ENCODE data around the gene STIP1. TPM values are rescaled to one million over a fixed set of nuclear protein-coding genes. Genes with fewer than 3 reads are reported as not detected.
"Not testable (repeated sequence)": the region's sequence is repeated elsewhere in the genome, so short reads cannot be mapped to it uniquely, and the experiment has no call there.

The STIP1 gene
- total RNA-seq, 1 experiment from 2014 or later, result 154 TPM

DNA sequence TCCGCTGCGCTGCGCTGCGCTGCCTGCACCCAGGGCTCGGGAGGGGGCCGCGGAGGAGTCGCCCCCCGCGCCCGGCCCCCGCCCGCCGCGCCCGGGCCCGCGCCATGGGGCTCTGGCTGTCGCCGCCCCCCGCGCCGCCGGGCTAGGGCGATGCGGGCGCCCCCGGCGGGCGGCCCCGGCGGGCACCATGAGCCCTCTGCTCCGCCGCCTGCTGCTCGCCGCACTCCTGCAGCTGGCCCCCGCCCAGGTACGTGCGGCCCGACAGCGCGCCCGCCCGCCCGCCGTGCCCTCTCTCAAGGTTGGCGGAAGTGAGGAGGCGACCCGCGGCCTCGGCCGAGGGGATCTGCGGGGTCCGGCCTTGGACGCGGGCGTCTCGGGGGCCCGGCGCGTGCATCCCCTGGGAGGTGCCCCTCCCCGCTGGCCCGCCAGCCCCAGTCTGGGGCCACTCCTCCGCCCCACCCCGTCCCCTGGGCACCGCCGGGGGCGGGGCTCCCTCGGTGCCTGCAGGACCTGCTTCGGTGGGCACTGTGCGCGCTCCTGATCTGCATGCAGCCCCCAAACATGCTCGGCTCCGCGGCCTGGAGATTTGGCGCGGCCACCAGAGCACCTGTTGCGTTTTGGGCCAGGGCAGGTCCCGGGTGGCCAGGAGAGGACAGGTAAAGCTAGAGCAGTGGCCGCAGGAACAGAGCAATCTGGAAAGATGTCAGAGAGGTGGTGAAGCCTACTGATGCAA, 48.8 kb downstream of the STIP1 start:
- no peak for DNase-seq (ENCODE audit: extremely low read depth, low read depth)

DNA sequence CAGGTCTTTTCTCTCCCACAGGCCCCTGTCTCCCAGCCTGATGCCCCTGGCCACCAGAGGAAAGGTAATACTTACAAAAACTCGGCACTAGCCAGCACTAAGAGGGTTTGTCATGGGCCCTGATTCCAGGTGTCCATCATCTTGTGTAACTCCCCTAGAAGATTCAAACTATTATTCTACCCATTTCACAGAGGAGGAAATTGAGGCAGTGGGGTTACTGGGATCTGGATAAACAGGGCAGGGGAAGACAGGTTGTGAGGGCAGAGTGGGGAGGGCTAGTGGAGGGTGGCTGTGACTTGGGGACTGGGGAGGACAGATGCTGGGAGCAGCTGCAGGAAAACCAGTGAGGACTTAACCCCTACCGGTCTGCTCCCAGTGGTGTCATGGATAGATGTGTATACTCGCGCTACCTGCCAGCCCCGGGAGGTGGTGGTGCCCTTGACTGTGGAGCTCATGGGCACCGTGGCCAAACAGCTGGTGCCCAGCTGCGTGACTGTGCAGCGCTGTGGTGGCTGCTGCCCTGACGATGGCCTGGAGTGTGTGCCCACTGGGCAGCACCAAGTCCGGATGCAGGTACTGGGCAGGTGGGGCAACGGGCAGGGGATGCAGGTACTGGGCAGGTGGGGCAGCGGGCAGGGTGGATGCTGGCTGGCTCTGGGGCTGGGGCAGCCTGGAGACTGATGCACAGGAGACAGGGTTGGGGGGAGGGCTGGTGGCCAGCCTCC, 49.6 kb downstream of the STIP1 start:
- no peak for DNase-seq (ENCODE audit: extremely low read depth, low read depth)

DNA sequence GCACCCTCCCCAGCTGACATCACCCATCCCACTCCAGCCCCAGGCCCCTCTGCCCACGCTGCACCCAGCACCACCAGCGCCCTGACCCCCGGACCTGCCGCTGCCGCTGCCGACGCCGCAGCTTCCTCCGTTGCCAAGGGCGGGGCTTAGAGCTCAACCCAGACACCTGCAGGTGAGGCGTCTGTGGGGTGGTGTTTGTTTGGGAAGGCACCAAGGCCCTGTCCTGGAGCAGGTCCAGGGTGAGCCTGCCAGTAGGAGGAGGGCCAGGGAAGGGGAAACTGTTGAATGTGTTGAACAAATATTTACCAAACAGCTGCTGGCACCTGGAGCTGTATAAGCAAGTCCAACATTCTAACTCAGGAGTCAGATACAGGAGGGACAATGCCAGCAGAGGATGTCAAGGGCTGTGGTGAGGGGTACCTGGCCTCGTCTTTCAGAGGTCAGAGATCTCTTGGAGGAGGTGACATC, 51.5 kb downstream of the STIP1 start:
- DNase-seq (ENCODE audit: extremely low read depth, low read depth), result no peak

DNA sequence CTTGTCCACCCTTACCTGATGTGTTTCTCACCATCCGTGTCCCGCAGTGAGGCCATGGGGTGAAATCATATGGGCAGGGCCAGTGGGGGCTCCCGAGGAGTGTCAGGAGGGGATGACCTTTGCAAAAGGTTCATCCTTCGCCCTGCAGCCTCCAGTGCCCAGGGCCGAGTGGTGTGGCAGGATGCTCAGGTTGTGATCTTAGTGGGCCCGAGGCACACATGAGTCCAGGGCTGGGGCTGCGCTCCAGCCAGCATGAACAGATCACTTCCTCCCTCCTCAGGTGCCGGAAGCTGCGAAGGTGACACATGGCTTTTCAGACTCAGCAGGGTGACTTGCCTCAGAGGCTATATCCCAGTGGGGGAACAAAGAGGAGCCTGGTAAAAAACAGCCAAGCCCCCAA, 52.1 kb downstream of the STIP1 start:
- no peak for DNase-seq (ENCODE audit: extremely low read depth, low read depth)

DNA sequence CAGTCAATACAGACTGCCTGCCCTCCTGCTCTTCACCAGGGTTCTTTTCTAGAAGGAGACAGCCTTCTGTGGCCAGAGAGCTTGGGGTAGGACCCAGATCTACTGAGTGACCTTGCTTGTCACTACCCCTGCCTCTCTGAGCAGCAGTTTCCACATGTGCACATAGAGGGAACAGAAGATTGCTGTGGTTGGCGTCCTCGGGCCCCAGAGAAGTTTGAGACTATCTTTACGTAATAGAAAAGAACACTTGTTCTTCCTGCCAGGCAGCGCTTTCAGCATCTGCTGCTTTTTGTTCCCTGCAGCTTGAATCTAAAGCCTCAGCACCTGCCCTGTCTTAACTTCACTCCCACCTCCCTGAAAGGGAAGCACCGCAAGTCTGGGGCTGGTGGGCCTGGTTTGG, 53.0 kb downstream of the STIP1 start:
- no peak for DNase-seq (ENCODE audit: extremely low read depth, low read depth)

DNA sequence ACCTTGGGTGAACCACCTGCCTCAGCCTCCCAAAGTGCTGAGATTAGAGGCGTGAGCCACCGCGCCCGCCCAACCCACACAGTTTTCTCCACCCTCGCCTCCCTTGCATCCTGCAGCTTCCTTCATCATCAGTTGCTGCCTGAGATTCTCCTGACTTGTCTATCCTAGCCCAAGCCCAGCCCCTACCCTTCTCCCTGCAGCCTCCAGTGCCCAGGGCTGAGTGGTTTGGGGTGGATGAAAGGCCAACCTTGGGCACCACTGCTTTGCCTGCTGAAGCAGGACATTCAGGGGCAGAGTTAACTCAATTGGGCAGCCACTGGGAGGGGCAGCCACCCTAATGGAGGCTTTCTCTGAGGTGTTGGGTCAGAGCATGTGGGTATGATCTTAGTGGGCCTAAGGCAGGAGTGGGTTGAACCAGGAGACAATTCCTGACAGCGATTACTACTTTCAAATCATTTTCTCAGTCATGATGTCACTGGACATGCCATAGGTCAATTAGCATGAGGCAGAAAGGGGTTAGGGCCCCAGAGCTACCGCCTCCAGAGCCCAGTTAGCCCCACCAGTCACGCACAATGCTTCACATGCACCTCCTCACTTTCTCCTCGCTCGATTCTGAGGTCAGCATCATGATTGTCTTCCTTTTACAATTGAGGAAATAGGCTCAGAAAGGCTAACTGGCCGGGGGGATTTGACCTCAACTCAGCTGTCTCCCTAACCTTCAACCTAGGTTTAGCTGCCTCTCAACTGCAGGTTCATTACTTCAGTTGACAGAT, 53.9 kb downstream of the STIP1 start:
- no peak for DNase-seq (ENCODE audit: extremely low read depth, low read depth)

DNA sequence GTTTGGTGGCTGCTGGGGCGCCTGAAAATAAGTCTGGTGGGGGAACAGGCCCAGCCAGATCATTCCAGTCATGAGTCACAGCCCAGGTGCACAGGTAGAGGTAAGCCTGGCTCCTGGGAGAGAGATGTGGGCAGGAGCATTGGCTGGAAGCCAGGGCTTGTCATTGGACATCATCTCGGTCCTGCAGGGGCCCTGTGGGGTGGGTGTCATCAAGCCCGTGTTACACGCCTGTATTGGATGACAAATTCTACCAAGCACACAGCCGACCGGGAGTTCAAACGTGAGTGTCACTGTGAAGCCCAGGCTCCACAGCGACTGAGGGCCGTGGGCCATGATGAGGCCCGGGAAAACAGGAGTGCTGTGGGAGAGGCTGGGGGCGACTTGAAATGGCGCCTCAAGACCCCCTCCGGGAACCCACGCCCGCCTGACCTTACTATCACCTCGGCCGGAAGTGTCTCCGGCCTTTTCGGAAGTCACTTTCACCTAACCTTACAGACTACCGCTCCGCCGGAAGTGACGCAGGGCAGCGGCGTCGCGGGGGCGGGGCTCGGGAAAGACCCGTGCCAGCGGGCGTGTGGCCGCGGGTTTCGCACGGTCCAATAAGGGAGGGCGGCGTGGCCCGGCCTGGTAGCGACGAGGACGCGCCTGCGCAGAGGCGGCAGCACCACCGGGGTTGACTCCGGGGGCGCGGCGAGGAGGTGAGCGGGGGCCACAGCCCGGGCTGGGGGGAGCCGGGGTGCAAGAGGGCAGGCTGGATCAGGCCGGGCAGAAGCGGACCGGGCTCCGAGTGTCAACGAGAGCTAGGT, 54.7 kb downstream of the STIP1 start, which contains the start of gene FKBP2:
TSS of gene FKBP2 (plus strand) at position 661 of the 806 bp plus-strand sequence. CDS start 1,293 bp downstream, outside the sequence.
- DNase-seq (ENCODE audit: extremely low read depth, low read depth), result peak; percentile 92

DNA sequence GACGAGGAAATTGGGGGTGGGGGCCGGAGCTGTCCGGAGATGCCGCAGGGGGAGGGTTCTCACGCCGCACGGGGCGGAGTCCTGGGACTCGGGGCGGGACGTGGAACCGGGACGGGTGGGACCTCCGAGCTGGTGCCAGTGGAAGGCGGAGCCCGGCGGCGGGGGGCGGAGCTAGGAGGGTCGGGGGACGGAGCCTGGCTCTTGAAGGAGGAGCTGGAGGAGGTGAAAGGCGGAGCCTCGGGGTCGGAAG, 55.2 kb downstream of the STIP1 start:
- DNase-seq (ENCODE audit: extremely low read depth, low read depth), result peak; percentile 97

DNA sequence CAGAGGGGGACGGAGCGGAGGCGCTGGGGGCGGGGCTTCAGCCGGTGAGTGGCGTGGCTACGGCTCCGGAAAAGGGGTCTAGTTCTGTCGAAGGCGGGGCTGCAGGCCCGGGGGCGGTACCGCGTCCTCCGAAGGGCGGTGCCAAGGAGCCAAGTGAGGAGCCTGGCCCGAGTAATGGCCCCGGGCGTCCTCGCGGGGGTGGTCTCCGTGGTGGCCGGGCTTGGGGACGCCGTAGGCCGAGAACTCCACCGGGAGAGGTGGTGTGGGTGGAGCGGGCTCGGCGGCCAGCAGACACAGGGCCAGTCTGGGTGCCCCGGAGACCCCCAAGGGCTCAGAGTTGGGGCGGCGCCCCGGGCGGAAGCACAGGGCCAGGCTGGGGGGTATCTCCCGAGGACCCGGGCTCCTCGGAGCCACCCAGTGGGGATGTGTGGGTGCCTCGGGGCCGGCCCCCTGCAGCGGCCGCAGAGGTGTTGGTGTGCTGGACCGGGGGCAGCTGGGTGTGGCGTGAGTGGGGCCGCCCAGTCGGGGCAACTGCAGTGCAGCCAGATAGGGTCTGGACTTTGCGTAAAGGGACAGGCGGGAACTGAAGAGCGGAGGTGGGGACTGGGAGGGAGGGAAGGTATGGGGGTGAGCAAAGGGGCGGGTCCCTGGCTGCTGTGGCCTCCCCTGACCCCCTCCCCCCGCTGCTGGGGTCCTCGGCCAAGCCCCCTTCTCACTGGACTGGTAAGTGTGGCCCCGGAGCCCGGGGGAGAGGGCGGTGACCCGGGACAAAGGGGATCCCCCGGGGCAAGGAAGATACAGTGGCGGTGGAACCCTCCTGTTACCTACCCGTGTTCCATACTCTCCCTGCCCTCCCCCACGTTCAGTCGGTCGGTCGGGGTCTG, 55.8 kb downstream of the STIP1 start:
- no peak for DNase-seq (ENCODE audit: extremely low read depth, low read depth)

DNA sequence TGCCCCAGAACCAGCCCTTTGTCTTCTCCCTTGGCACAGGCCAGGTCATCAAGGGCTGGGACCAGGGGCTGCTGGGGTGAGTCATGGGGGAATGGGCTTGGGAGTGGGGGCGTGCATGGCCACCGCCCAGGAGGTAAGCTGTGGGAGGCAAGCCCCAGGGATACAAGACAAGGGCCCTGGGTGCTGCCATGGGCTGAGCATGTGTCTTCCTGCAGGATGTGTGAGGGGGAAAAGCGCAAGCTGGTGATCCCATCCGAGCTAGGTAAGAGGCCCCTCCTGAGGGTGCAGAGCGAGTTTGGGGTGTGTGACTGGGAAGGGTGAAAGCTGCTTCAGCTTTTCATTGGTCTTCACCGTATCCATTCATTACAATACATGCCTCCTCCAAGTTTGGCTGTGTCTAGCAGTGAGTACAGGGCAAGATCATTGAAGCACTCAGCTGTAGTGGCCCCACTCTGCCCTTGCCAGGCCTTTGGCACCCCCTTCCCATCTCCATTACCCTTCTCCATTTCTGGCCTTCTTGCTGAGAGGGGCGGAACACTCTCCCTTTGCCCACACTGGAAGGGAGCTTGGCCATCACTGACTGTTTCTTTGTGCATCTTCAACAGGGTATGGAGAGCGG, 57.4 kb downstream of the STIP1 start:
- DNase-seq (ENCODE audit: extremely low read depth, low read depth), result no peak

DNA sequence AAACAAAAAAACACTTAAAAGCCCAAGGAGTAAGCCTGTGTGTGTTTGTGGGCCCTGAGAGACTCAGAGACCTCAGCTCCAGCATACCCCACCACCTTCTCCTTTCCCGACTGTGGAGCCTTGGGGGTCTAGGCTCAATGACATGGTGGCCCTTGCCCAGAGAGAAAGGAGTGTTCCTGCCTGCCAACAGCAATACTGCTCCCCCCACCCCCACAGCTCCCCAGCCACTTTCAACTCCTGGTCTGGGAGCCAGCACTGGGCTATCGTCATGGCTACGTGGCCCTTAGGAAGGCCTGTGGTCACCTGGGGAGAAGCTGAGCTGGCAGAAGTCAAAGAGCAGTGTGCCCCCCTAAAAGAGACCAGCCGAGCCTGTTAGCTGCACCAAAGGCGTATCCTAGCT, 58.1 kb downstream of the STIP1 start:
- no peak for DNase-seq (ENCODE audit: extremely low read depth, low read depth)

DNA sequence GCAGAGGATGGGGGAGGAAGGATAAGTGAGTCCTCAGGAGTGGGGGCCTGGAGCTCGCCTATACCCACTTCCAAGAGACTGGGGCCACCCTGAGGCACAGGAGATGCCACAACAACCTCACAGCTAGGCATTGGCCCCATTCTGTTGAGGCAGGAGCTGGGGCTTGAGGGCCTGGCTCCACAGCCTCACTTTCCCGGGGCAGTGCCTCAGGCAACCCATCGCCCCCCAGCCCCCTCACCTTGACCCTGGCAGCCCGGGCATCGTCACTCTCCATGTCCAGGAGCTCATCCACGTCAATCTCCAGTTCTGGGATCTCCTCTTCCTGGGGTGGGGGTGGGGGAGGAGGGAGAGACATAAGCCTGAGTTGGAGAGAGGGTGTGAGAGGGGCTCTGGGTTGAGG, 59.0 kb downstream of the STIP1 start:
- DNase-seq (ENCODE audit: extremely low read depth, low read depth), result no peak

DNA sequence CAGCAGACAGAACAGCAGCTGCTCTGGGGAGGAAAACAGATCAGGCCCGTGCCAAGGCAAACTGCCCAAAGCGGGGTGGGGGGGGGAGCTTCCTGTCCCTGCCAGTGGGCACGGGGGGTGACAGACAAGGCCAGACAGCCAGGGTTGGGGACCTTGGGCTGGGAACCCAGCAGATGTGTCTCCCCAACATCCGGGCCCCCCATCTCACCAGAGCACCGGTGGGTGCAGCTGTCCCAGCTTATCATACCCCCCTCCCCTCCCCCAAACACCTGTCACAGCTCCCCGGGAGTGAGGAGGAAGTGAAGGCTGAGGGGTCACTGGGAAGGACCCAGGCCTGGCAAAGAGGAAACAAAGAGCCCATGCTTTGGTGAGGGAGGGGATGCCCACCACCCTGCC, 59.4 kb downstream of the STIP1 start:
- DNase-seq (ENCODE audit: extremely low read depth, low read depth), result no peak

DNA sequence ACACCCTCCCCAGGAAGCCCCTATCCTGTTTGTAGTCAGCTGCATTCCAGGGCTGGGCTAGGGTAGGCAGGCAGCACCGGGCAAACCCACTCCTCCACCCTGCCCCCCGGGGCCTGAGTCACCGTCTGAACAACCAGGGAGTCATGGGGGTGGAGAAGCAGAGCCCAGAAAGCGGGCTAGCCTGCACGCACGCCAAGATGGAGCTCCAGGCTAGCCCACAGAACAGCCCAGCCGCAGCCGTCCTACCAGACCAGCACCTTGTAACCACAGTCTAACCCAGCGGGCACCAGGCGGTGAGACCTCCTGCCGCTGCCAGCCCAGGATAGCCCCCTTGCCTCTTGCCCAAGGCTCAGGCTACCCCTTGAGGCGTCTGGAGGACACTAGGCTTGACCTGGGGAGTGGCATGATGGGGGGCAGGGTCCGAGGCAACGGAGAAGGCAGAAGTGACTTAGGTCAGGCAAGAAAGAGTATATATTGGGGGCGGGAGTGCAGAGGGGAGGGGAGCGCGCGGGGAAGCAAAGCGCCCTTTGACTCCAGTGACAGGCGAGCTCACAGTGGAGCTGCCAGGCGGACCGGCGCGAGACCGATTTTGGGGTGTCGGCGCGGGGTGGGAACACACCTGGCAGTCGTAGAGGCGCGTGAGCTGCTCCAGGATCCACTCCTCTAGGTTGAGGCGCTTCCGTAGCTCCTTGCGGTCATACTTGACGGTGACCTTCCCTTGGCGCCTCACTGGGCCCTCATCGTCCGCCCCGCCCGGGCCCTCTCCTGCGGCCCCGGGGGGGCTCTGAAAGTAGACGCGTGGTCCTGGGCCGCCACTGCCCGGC, 60.0 kb downstream of the STIP1 start:
- DNase-seq (ENCODE audit: extremely low read depth, low read depth), result peak; percentile 80

DNA sequence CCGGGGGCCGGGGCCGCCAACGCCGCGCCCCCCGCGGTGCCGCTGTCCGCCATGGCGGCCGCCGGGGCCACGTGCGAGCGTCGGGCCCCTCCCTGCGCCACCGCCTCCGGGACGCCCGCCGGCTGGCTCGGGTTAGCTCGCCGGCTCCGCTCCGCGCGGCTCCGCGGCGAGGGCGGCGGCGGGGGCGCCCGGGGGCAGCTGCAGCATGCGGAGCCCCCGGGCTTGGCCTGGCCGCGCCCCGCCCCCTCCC, 60.6 kb downstream of the STIP1 start:
- DNase-seq (ENCODE audit: extremely low read depth, low read depth), result not testable (repeated sequence)

DNA sequence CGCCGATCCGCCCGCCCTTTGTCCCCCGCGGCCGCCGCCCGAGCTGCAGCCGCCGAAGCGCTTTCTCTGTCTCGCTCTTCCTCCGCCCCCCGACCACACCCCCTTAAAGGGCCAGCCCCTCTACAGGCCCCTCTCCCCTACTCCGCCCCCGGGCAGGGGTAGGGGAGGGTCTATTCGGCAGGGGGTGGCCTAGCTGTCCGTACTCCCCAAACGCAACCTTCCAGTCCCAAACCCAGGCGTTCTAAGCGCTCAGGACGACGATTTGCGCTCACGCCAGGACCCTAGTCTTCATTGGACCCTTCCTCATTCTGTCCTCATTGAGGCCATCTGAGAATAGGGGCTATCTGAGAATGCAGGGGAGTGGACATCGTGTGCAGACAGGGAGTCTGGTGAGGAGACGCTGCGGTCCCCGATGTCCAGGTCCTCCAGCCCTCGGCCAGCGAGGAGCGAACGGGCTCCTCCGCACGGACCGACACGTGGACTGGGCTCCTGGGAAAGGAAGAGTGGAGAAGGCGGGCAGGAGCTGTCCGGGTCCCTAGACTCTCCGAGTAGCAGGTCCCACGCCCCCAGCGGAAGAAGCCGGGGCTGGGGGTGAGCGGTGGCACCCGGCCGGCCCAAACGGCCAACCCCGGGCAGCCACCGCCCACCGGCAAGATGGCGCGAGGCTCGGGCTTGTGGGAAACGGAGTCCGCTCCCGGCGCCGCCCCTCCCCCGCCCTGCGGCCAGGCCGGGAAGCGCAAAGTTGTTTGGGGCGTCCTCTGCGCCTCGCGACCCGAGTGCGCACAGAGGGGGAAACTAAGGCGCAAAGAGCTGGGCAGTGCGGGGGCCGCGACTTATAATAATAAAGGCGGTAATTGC, 61.1 kb downstream of the STIP1 start, which contains the start of gene PPP1R14B:
TSS of gene PPP1R14B (minus strand) at position 73 of the 858 bp plus-strand sequence. CDS start 270 bp downstream, outside the sequence.
- DNase-seq (ENCODE audit: extremely low read depth, low read depth), result peak; percentile 76

DNA sequence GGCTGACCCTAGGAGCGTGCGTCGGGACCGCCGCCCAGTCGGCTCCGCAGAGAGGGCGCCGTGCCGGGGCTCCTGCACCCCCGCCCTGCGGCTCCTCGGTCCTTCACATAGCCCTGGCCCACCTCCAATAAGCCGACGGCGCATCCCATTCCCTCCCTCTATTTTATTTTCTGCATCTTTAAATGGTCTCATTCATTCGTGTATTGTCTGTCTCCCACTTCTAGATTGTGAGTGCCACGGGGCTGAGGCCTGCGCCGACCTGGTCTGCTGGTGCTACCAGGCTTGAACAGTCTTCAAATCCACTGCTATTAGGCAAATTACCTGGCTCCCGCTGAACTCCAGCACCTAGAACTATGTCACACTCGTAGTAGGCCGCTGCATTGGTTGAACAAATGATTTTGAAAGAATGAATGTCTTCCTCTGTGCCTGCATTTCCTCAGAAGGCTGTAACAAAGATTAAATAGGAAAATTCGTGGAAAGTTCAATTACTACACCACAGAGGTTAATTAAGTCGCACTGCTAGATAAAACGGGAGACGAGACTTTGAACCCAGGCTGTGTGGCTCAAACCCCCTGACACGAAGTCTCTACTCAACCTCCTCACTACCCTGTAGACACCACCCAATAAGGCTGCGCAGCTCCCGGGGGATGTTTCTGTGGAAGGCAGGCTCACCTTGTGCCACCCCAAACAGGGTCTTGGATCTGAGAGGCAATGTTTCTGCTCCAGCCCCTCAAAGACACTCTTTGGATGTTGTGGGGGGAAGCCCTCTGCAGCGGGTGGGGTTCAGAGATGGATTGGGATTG, 62.0 kb downstream of the STIP1 start:
- no peak for DNase-seq (ENCODE audit: extremely low read depth, low read depth)

Data from NCI-H460 (cell line).